Neural progenitor cell (in vitro differentiated cells): ENCODE data around the gene TNF. TPM values are rescaled to one million over a fixed set of nuclear protein-coding genes. Genes with fewer than 3 reads are reported as not detected.

Experiments
- DNase-seq: peaks from one replicate; pipeline ENCODE4 v3.0.0-alpha.2; 2016; ENCODE audit warnings: low spot score
- H2AFZ ChIP-seq: fragments of 200-600 bp; sonication (generic); replicated peaks from 2 replicates; pipeline ENCODE4 v1.6.1; 2016; ENCODE audit warnings: antibody characterized with exemption
- H3F3A ChIP-seq: fragments of 200-600 bp; sonication (generic); 2 replicates; pipeline ENCODE4 v1.6.1; 2016; ENCODE audit warnings: antibody characterized with exemption, low read depth
- H3K27ac ChIP-seq: fragments of 200-600 bp; sonication (generic); 2 replicates; pipeline ENCODE4 v1.5.1; 2016; ENCODE audit warnings: mild to moderate bottlenecking
- H3K27me3 ChIP-seq: fragments of 200-600 bp; sonication (generic); 2 replicates; pipeline ENCODE4 v1.6.1; 2016; ENCODE audit warnings: mild to moderate bottlenecking, moderate library complexity
- H3K36me3 ChIP-seq: fragments of 200-600 bp; sonication (generic); 2 replicates; pipeline ENCODE4 v1.5.1; 2016
- H3K4me1 ChIP-seq: fragments of 200-600 bp; sonication (generic); 2 replicates; pipeline ENCODE4 v1.6.1; 2016; ENCODE audit warnings: mixed run types
- H3K4me2 ChIP-seq: fragments of 200-600 bp; sonication (generic); 2 replicates; pipeline ENCODE4 v1.6.1; 2016
- H3K4me3 ChIP-seq: fragments of 200-600 bp; sonication (generic); 2 replicates; pipeline ENCODE4 v1.5.1; 2016
- H3K79me2 ChIP-seq: fragments of 200-600 bp; sonication (generic); 2 replicates; pipeline ENCODE4 v1.6.1; 2016; ENCODE audit warnings: low read depth
- H3K9ac ChIP-seq: fragments of 200-600 bp; sonication (generic); 2 replicates; pipeline ENCODE4 v1.6.1; 2016
- H3K9me3 ChIP-seq: fragments of 200-600 bp; sonication (generic); 2 replicates; pipeline ENCODE4 v1.5.1; 2016; ENCODE audit warnings: low read depth
- H4K20me1 ChIP-seq: fragments of 200-600 bp; sonication (generic); 2 replicates; pipeline ENCODE4 v1.6.1; 2016; ENCODE audit warnings: low read depth
- H3K27ac Mint-ChIP-seq: 3 replicates; pipeline ENCODE4 v1.8.0; 2021; ENCODE audit warnings: mixed read lengths
- H3K27me3 Mint-ChIP-seq: 2 replicates; pipeline ENCODE4 v1.8.0; 2022; ENCODE audit warnings: low read depth, mild to moderate bottlenecking, inconsistent platforms, moderate library complexity, mixed read lengths; ENCODE audit not compliant: insufficient read depth
- H3K36me3 Mint-ChIP-seq: 3 replicates; pipeline ENCODE4 v1.8.0; 2021; ENCODE audit warnings: mixed read lengths
- H3K4me1 Mint-ChIP-seq: 3 replicates; pipeline ENCODE4 v1.8.0; 2021; ENCODE audit warnings: mixed read lengths
- H3K4me3 Mint-ChIP-seq: 3 replicates; pipeline ENCODE4 v1.8.0; 2021; ENCODE audit warnings: mild to moderate bottlenecking, moderate library complexity, mixed read lengths
- H3K9me3 Mint-ChIP-seq: 3 replicates; pipeline ENCODE4 v1.8.0; 2020; ENCODE audit warnings: mixed read lengths
- CTCF ChIP-seq: fragments of 200-600 bp; sonication (generic); IDR thresholded peaks from 2 replicates; pipeline ENCODE4 v1.5.1; 2017; ENCODE audit warnings: antibody characterized with exemption, mild to moderate bottlenecking
- EZH2 ChIP-seq: fragments of 200-600 bp; sonication (generic); IDR thresholded peaks from 2 replicates; pipeline ENCODE4 v1.6.1; 2017; ENCODE audit warnings: antibody characterized with exemption, mild to moderate bottlenecking, moderate library complexity
- EZH2phosphoT487 ChIP-seq: fragments of 200-600 bp; sonication (generic); IDR thresholded peaks from 2 replicates; pipeline ENCODE4 v1.6.1; 2017; ENCODE audit warnings: antibody characterized with exemption
- total RNA-seq: library from RNA; depleted of rRNA; stranded (reverse); fragments of >200 nt; gene quantifications from 2 replicates; pipeline ENCODE4 v1.2.3, GENCODE V29; 2015; ENCODE audit warnings: low replicate concordance

The TNF gene
- total RNA-seq, 1 donor from 2014 or later: not detected

GRCh38 chr6:31559958-31560696 is 15.2 kb upstream of the TNF start:
- Mint-ChIP-seq H3K9me3 (no peaks in the 10 kb centered on the region), H3K36me3 (peaks cover 12% of the 10 kb centered on the region), H3K27ac (no peak overlapping the region), H3K27me3 (no peaks in the 10 kb centered on the region), H3K4me3 (no peak overlapping the region), H3K4me1 (no peaks in the 10 kb centered on the region)
- Histone ChIP-seq H3K4me1 (no peaks in the 10 kb centered on the region), H2AFZ (no peak overlapping the region), H3K9ac (no peak overlapping the region), H3K79me2 (no peaks in the 10 kb centered on the region), H3K9me3 (no peaks in the 10 kb centered on the region), H3F3A (no peaks in the 10 kb centered on the region), H3K27me3 (no peaks in the 10 kb centered on the region), H3K4me3 (no peak overlapping the region), H3K27ac (no peak overlapping the region), H4K20me1 (no peaks in the 10 kb centered on the region), H3K36me3 (no peaks in the 10 kb centered on the region), H3K4me2 (no peak overlapping the region)
- TF ChIP-seq EZH2phosphoT487: no peak
- no peak for TF ChIP-seq EZH2
- no peak for TF ChIP-seq CTCF
- DNase-seq: no peak

DNA sequence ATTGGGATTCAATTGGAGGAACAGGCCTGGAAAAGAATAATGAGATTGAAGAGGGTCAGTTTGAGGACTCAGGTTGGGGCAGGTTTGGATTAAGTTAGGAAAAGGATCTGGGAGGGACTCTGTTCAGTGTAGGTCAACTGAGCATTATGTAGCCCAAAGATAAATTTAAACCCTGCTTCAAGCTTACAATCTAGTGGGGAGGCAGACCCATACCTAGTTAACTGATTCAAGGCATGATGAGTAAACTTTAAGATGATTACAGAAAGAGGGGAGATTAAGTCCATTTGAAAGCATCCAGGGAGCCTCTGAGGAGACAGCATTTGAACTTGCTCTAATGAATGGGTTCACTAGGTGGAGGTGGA is 14.7 kb upstream of the TNF start:
- Mint-ChIP-seq H3K4me1 (no peaks in the 10 kb centered on the region), H3K27me3 (no peaks in the 10 kb centered on the region), H3K9me3 (no peaks in the 10 kb centered on the region), H3K4me3 (no peak overlapping the region), H3K36me3 (peaks cover 12% of the 10 kb centered on the region), H3K27ac (no peak overlapping the region)
- no peaks in the 10 kb centered on the region for H3K36me3 ChIP-seq
- H3K4me2 ChIP-seq: no peak overlapping the region
- H4K20me1 ChIP-seq: no peaks in the 10 kb centered on the region
- H3K79me2 ChIP-seq: no peaks in the 10 kb centered on the region
- no peak overlapping the region for H3K4me3 ChIP-seq
- no peaks in the 10 kb centered on the region for H3K9me3 ChIP-seq
- H2AFZ ChIP-seq: no peak overlapping the region
- no peak overlapping the region for H3K27ac ChIP-seq
- TF ChIP-seq CTCF (no peak), EZH2 (no peak), EZH2phosphoT487 (no peak)
- H3K4me1 ChIP-seq: no peaks in the 10 kb centered on the region
- no peaks in the 10 kb centered on the region for H3K27me3 ChIP-seq
- H3K9ac ChIP-seq: no peak overlapping the region
- H3F3A ChIP-seq: no peaks in the 10 kb centered on the region
- no peak for DNase-seq

GRCh38 chr6:31567531-31568370 is 7.6 kb upstream of the TNF start:
- Histone ChIP-seq H3K9ac (no peak overlapping the region), H3K27ac (no peak overlapping the region), H2AFZ (peak overlapping the region; percentile 34), H3K9me3 (no peaks in the 10 kb centered on the region), H3F3A (no peaks in the 10 kb centered on the region), H4K20me1 (no peaks in the 10 kb centered on the region), H3K4me1 (peaks cover 6% of the 10 kb centered on the region), H3K4me3 (no peak overlapping the region), H3K36me3 (no peaks in the 10 kb centered on the region), H3K79me2 (no peaks in the 10 kb centered on the region), H3K27me3 (no peaks in the 10 kb centered on the region), H3K4me2 (peak overlapping the region; percentile 35)
- TF ChIP-seq CTCF (no peak), EZH2 (no peak), EZH2phosphoT487 (no peak)
- H3K4me3 Mint-ChIP-seq: peak overlapping the region; percentile 57
- DNase-seq: no peak
- H3K36me3 Mint-ChIP-seq: no peaks in the 10 kb centered on the region
- no peaks in the 10 kb centered on the region for H3K9me3 Mint-ChIP-seq
- H3K4me1 Mint-ChIP-seq: peaks cover 15% of the 10 kb centered on the region
- H3K27ac Mint-ChIP-seq: peak overlapping the region; percentile 0
- H3K27me3 Mint-ChIP-seq: peaks cover 8% of the 10 kb centered on the region
